Measurements from ENCODE around the gene ACKR4. TPM values are rescaled to one million over a fixed set of nuclear protein-coding genes. Genes with fewer than 3 reads are reported as not detected.

ACKR4 gene
- total RNA-seq, 4 donors from 2014 or later: 1.8 to 8.9 (median 2.6) TPM

DNA sequence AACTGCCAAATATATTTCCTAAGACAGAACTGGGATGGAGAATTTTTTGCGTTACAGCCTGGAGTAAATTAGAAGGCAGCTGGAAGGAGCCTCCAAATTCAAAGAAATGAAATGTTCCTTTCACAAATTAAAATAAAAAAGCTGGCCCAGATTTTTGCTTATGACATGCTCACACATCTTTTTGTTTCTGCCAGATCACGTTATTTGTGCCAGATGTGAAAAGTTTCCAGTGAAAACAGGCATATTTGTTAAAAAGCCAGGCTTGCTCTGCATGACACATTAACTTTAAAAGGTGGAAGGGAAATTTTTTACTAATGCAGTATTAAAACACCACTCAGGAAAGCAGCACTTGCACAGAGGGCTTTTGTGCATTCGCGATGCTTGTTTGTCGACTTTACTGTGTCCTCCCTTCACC is 23.3 kb upstream of the ACKR4 start:
- DNase-seq (ENCODE audit: low spot score in 2 of 2): no peak
- H3K27ac ChIP-seq: peak overlapping the region; percentile 37
- WGBS: 21% methylated on average over 5 of the region's 5 CpGs
- no peak overlapping the region for H3K4me3 ChIP-seq
- H3K4me1 ChIP-seq: peaks cover 45% of the 10 kb centered on the region
- H3K9me3 ChIP-seq: no peaks in the 10 kb centered on the region
- TF ChIP-seq POLR2A (IDR thresholded peaks at IDR 0.05) (no peak), EP300 (IDR thresholded peaks at IDR 0.05) (no peak), POLR2AphosphoS5 (IDR thresholded peaks at IDR 0.05) (no peak)
- TF ChIP-seq, protein P1, sequence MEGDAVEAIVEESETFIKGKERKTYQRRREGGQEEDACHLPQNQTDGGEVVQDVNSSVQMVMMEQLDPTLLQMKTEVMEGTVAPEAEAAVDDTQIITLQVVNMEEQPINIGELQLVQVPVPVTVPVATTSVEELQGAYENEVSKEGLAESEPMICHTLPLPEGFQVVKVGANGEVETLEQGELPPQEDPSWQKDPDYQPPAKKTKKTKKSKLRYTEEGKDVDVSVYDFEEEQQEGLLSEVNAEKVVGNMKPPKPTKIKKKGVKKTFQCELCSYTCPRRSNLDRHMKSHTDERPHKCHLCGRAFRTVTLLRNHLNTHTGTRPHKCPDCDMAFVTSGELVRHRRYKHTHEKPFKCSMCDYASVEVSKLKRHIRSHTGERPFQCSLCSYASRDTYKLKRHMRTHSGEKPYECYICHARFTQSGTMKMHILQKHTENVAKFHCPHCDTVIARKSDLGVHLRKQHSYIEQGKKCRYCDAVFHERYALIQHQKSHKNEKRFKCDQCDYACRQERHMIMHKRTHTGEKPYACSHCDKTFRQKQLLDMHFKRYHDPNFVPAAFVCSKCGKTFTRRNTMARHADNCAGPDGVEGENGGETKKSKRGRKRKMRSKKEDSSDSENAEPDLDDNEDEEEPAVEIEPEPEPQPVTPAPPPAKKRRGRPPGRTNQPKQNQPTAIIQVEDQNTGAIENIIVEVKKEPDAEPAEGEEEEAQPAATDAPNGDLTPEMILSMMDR (IDR thresholded peaks at IDR 0.05): no peak
- H3K36me3 ChIP-seq: peaks cover 4% of the 10 kb centered on the region
- H3K27me3 ChIP-seq: no peaks in the 10 kb centered on the region

DNA sequence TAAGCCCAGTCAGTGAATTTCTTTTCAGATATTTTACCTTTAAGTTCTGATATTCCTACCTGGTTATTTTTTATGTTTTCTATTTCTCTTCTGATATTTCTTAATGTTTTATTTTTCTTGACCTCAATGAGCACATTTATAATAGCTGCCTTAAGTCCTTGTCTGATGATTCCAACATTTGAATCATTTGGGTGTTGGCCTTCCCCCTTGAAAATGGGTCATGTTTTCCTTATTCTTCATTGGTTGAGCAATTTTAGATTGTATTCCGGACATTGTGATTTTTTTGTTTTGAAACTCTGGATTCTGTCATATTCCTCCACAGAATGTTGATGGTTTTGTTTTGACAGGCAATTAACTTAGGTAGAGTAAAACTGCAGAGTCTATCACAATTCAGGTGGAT is 9.7 kb upstream of the ACKR4 start:
- Histone ChIP-seq H3K27me3 (no peaks in the 10 kb centered on the region), H3K27ac (no peak overlapping the region), H3K4me1 (no peaks in the 10 kb centered on the region), H3K36me3 (peaks cover 3% of the 10 kb centered on the region), H3K4me3 (no peak overlapping the region), H3K9me3 (no peaks in the 10 kb centered on the region)
- WGBS: 75% methylated on average over 1 of the region's 1 CpG
- DNase-seq (ENCODE audit: low spot score in 2 of 2): no peak
- no peak for TF ChIP-seq POLR2A (IDR thresholded peaks at IDR 0.05)
- TF ChIP-seq POLR2AphosphoS5 (IDR thresholded peaks at IDR 0.05): no peak
- no peak for TF ChIP-seq EP300 (IDR thresholded peaks at IDR 0.05)
- TF ChIP-seq, protein P1 (IDR thresholded peaks at IDR 0.05): no peak

DNA sequence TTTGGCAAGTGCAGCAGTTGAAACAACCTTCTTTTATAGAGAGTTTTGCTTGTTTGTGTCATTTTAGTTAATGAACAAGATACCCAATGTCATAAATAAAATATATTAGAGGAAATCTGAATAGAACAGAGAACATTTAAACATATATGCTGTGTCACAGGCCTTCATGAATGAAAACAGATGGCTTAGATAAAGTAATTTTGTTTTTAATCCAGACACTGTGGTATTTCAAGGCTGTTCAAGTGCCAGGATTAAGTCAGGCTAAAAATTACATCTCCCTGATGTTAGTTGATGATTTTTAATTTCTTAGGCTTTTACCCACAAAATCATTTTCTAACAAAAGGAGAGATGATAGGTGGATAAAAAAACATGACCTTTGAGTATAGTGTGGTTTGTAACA is 4.9 kb upstream of the ACKR4 start:
- no peak for DNase-seq (ENCODE audit: low spot score in 2 of 2)
- Histone ChIP-seq H3K4me3 (no peak overlapping the region), H3K36me3 (peaks cover 3% of the 10 kb centered on the region), H3K4me1 (peaks cover 18% of the 10 kb centered on the region), H3K9me3 (no peaks in the 10 kb centered on the region), H3K27ac (no peak overlapping the region), H3K27me3 (no peaks in the 10 kb centered on the region)
- TF ChIP-seq POLR2A (IDR thresholded peaks at IDR 0.05) (no peak), EP300 (IDR thresholded peaks at IDR 0.05) (no peak), POLR2AphosphoS5 (IDR thresholded peaks at IDR 0.05) (no peak)
- TF ChIP-seq, protein P1 (IDR thresholded peaks at IDR 0.05): no peak

DNA sequence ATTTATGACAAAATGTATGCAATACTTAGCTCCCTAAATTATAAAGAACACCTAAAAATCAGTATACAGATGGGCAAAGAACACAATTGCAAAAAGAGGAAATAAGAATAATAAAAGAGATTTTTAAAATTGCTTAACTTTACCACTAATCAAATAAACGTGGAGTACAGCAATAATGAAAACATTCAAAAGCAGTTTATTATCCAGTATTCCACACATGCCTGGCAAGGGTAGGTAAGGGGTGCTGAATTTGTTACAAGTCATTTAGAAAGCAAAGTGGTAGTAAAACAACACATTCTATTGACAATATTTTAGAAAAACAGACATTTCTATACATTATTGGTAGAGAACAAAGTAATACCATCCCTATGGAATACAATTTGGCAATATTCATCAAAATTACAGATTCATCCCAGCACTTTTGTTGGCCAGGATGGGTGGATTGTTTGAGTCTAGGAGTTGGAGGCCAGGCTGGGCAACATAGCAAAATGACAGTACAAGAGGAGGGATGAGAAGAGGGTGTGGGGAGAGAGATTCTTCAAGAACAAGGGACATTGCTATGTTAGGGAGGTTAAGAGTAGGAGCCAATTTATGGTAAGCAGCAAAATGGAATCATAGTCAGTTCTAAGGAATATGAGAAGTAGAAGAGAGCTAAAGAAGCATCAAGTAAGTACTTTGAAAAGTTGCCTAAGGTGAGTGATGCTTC is 3.7 kb upstream of the ACKR4 start:
- TF ChIP-seq EP300 (IDR thresholded peaks at IDR 0.05) (no peak), POLR2A (IDR thresholded peaks at IDR 0.05) (no peak), POLR2AphosphoS5 (IDR thresholded peaks at IDR 0.05) (no peak)
- TF ChIP-seq, protein P1 (IDR thresholded peaks at IDR 0.05): no peak
- no peaks in the 10 kb centered on the region for H3K27me3 ChIP-seq
- DNase-seq (ENCODE audit: low spot score in 2 of 2): no peak
- 33% methylated on average over 1 of the region's 1 CpG for WGBS
- H3K4me3 ChIP-seq: no peak overlapping the region
- peaks cover 21% of the 10 kb centered on the region for H3K4me1 ChIP-seq
- peak overlapping the region; percentile 5 for H3K27ac ChIP-seq
- H3K9me3 ChIP-seq: no peaks in the 10 kb centered on the region
- peaks cover 3% of the 10 kb centered on the region for H3K36me3 ChIP-seq

DNA sequence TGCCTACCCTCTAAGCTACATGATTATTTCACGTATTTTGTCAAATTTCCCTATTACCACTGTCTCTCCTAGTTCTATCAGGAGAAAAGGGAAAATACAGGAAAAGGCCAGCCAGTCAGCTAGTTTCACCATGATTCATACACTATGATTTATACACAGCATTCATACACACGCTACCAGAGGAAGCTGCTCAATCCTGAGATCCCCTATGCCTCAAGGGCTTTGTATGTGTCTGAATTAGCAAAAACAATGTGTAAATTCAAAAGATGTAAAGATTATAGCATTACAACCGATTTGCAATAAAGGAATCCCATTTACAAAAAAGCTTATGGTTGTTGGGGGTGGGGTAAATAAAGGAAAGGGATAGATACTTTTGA is 3.1 kb upstream of the ACKR4 start:
- Histone ChIP-seq H3K4me3 (no peak overlapping the region), H3K27ac (peak overlapping the region; percentile 5), H3K27me3 (no peaks in the 10 kb centered on the region), H3K4me1 (peaks cover 24% of the 10 kb centered on the region), H3K36me3 (peaks cover 3% of the 10 kb centered on the region), H3K9me3 (no peaks in the 10 kb centered on the region)
- TF ChIP-seq, protein P1 (IDR thresholded peaks at IDR 0.05): no peak
- TF ChIP-seq POLR2A (IDR thresholded peaks at IDR 0.05): no peak
- no peak for TF ChIP-seq EP300 (IDR thresholded peaks at IDR 0.05)
- WGBS: 28% methylated on average over 3 of the region's 3 CpGs
- no peak for DNase-seq (ENCODE audit: low spot score in 2 of 2)

Measured in suprapubic skin (tissue), 4 donors.